Stimulated activated CD8-positive, alpha-beta memory T cell treated with anti-CD3 and anti-CD28 coated beads, Interleukin-7, amount 100 ng/mL, for 24 hours (primary cell): Measurements from ENCODE around the gene TMEM132C.
"Not testable (repeated sequence)": the region's sequence is repeated elsewhere in the genome, so short reads cannot be mapped to it uniquely, and the experiment has no call there.

ENCODE experiments used
- DNase-seq: peaks from one replicate; pipeline ENCODE4 v3.0.0-alpha.2; 2020; ENCODE audit warnings: low read depth

TMEM132C gene

GRCh38 chr12:128483526-128484255, 216.7 kb downstream of the TMEM132C start:
- DNase-seq, result no peak

GRCh38 chr12:128497376-128497775, 230.4 kb downstream of the TMEM132C start:
- DNase-seq, result not testable (repeated sequence)

- no peak for DNase-seq
These were observed 240.5 kb downstream of the TMEM132C start for GRCh38 chr12:128507470-128507869.

GRCh38 chr12:128509170-128509569, 242.2 kb downstream of the TMEM132C start:
- DNase-seq, result no peak

- DNase-seq, result no peak
These were observed 243.5 kb downstream of the TMEM132C start for GRCh38 chr12:128510511-128510910.

- no peak for DNase-seq
These were observed 246.4 kb downstream of the TMEM132C start for GRCh38 chr12:128513331-128513730.

GRCh38 chr12:128513831-128514230, 246.9 kb downstream of the TMEM132C start:
- no peak for DNase-seq

GRCh38 chr12:128518644-128519043, 251.7 kb downstream of the TMEM132C start:
- no peak for DNase-seq

- no peak for DNase-seq
These were observed 252.5 kb downstream of the TMEM132C start for GRCh38 chr12:128519426-128519825.

- no peak for DNase-seq
These were observed 255.0 kb downstream of the TMEM132C start for GRCh38 chr12:128521981-128522380.

GRCh38 chr12:128524439-128524838, 257.5 kb downstream of the TMEM132C start:
- DNase-seq, result no peak

- no peak for DNase-seq
These were observed 264.2 kb downstream of the TMEM132C start for GRCh38 chr12:128531170-128531569.

GRCh38 chr12:128534906-128535305, 267.9 kb downstream of the TMEM132C start:
- no peak for DNase-seq

GRCh38 chr12:128536810-128537209, 269.8 kb downstream of the TMEM132C start:
- no peak for DNase-seq

- DNase-seq, result no peak
These were observed 270.7 kb downstream of the TMEM132C start for GRCh38 chr12:128537668-128538067.

GRCh38 chr12:128542844-128543243, 275.9 kb downstream of the TMEM132C start:
- no peak for DNase-seq

GRCh38 chr12:128543460-128543859, 276.5 kb downstream of the TMEM132C start:
- DNase-seq, result no peak

GRCh38 chr12:128543971-128544370, 277.0 kb downstream of the TMEM132C start:
- no peak for DNase-seq

GRCh38 chr12:128548949-128549348, 282.0 kb downstream of the TMEM132C start:
- DNase-seq, result no peak

GRCh38 chr12:128549601-128550218, 282.7 kb downstream of the TMEM132C start:
- no peak for DNase-seq

GRCh38 chr12:128551266-128551665, 284.3 kb downstream of the TMEM132C start:
- DNase-seq, result no peak

GRCh38 chr12:128554546-128555304, 287.8 kb downstream of the TMEM132C start:
- no peak for DNase-seq

GRCh38 chr12:128557231-128557630, 290.3 kb downstream of the TMEM132C start:
- no peak for DNase-seq
